ENCODE results near the gene ELFN2.

The ELFN2 gene

GRCh38 chr22:37391702-37392101 is 35.6 kb downstream of the ELFN2 start:
- TF ChIP-seq CTCF (IDR thresholded peaks at IDR 0.05; ENCODE audit: control insufficient read depth, insufficient read depth, low read depth, low read length, missing control alignments) = no peak
- H3K4me3 ChIP-seq (ENCODE audit: control insufficient read depth, low read depth, low read length) = no peak overlapping the region
- DNase-seq (ENCODE audit: low read depth) = no peak

- no peak overlapping the region for H3K4me3 ChIP-seq (ENCODE audit: control insufficient read depth, low read depth, low read length)
- TF ChIP-seq CTCF (IDR thresholded peaks at IDR 0.05; ENCODE audit: control insufficient read depth, insufficient read depth, low read depth, low read length, missing control alignments) = no peak
Observed at GRCh38 chr22:37390075-37390474, 37.2 kb downstream of the ELFN2 start.

GRCh38 chr22:37388538-37388937 is 38.7 kb downstream of the ELFN2 start:
- no peak for TF ChIP-seq CTCF (IDR thresholded peaks at IDR 0.05; ENCODE audit: control insufficient read depth, insufficient read depth, low read depth, low read length, missing control alignments)
- H3K4me3 ChIP-seq (ENCODE audit: control insufficient read depth, low read depth, low read length) = no peak overlapping the region

More at GRCh38 chr22:37390075-37390474, 37.2 kb downstream of the ELFN2 start:
- DNase-seq (ENCODE audit: low read depth) = no peak

GRCh38 chr22:37387793-37388192 is 39.5 kb downstream of the ELFN2 start:
- no peak for TF ChIP-seq CTCF (IDR thresholded peaks at IDR 0.05; ENCODE audit: control insufficient read depth, insufficient read depth, low read depth, low read length, missing control alignments)
- H3K4me3 ChIP-seq (ENCODE audit: control insufficient read depth, low read depth, low read length) = no peak overlapping the region
- no peak for DNase-seq (ENCODE audit: low read depth)

More at GRCh38 chr22:37388538-37388937, 38.7 kb downstream of the ELFN2 start:
- DNase-seq (ENCODE audit: low read depth) = no peak

- DNase-seq (ENCODE audit: low read depth) = no peak
- TF ChIP-seq CTCF (IDR thresholded peaks at IDR 0.05; ENCODE audit: control insufficient read depth, insufficient read depth, low read depth, low read length, missing control alignments) = no peak
- H3K4me3 ChIP-seq (ENCODE audit: control insufficient read depth, low read depth, low read length) = no peak overlapping the region
Observed at GRCh38 chr22:37386441-37386840, 40.8 kb downstream of the ELFN2 start.

GRCh38 chr22:37384691-37385090 is 42.6 kb downstream of the ELFN2 start:
- no peak overlapping the region for H3K4me3 ChIP-seq (ENCODE audit: control insufficient read depth, low read depth, low read length)
- DNase-seq (ENCODE audit: low read depth) = no peak
- no peak for TF ChIP-seq CTCF (IDR thresholded peaks at IDR 0.05; ENCODE audit: control insufficient read depth, insufficient read depth, low read depth, low read length, missing control alignments)

- no peak overlapping the region for H3K4me3 ChIP-seq (ENCODE audit: control insufficient read depth, low read depth, low read length)
- TF ChIP-seq CTCF (IDR thresholded peaks at IDR 0.05; ENCODE audit: control insufficient read depth, insufficient read depth, low read depth, low read length, missing control alignments) = no peak
- DNase-seq (ENCODE audit: low read depth) = no peak
Observed at GRCh38 chr22:37383341-37383740, 43.9 kb downstream of the ELFN2 start.
